Naive thymus-derived CD4-positive, alpha-beta T cell (primary cell): ENCODE measurements around the gene FRK. TPM values are rescaled to one million over a fixed set of nuclear protein-coding genes. Genes with fewer than 3 reads are reported as not detected.

Experiments used
- ATAC-seq: fragments of 150-1000 bp; cut with Tn5 transposase; 2 replicates; pipeline ENCODE4 v1.10.0; 2021; ENCODE audit warnings: mild to moderate bottlenecking, moderate library complexity
- CTCF ChIA-PET: fragments of 350-600 bp; sonication (Branson Sonifier 250); formaldehyde crosslinking; loops from one replicate; lab custom pipeline; 2021; ENCODE audit warnings: antibody characterized with exemption; lab: Charles Lee
- POLR2A ChIA-PET: fragments of 350-600 bp; sonication (Branson Sonifier 250); formaldehyde crosslinking; loops from one replicate; lab custom pipeline; 2021; ENCODE audit warnings: antibody characterized with exemption, inconsistent platforms; lab: Charles Lee
- DNase-seq, 9 donors: peaks; one replicate each; pipeline versions ENCODE4 v3.0.0 to v3.0.0-alpha.2; 2020 to 2022; ENCODE audit warnings: mixed read lengths in 1 of 9
- H3K27ac ChIP-seq: one replicate; pipeline ENCODE4 v1.7.0; 2013; ENCODE audit warnings: mild to moderate bottlenecking, low read depth, low read length, moderate library complexity
- H3K27me3 ChIP-seq, 2 donors: one replicate each; pipeline ENCODE4 v1.7.0; 2013; ENCODE audit warnings: low read length in 2 of 2, mild to moderate bottlenecking in 2 of 2, moderate library complexity in 2 of 2; ENCODE audit not compliant: control insufficient read depth in 2 of 2, insufficient read depth in 2 of 2
- H3K36me3 ChIP-seq, 3 experiments: 1 replicate in 2 of 3; 2 replicates in 1 of 3; pipeline ENCODE4 v1.7.0; 2013; ENCODE audit warnings: low read length in 3 of 3, mild to moderate bottlenecking in 3 of 3, moderate library complexity in 1 of 3; ENCODE audit not compliant: insufficient read depth in 3 of 3, control insufficient read depth in 2 of 3
- H3K4me1 ChIP-seq, 2 donors: one replicate each; pipeline ENCODE4 v1.7.0; 2013; ENCODE audit warnings: low read length in 2 of 2, mild to moderate bottlenecking in 2 of 2, moderate library complexity in 1 of 2; ENCODE audit not compliant: control insufficient read depth in 2 of 2, insufficient read depth in 2 of 2
- H3K4me3 ChIP-seq: 2 replicates; pipeline ENCODE4 v1.7.0; 2013; ENCODE audit warnings: mild to moderate bottlenecking, low read length
- H3K9me3 ChIP-seq, 3 experiments: 1 replicate in 2 of 3; 2 replicates in 1 of 3; pipeline ENCODE4 v1.7.0; 2013; ENCODE audit warnings: low read length in 3 of 3; ENCODE audit not compliant: control insufficient read depth in 2 of 3
- H3K27ac Mint-ChIP-seq, 9 donors: one replicate each; pipeline ENCODE4 v1.8.0; 2020 to 2022; ENCODE audit warnings: mixed read lengths in 9 of 9, mild to moderate bottlenecking in 8 of 9, moderate library complexity in 5 of 9, inconsistent platforms in 2 of 9
- H3K27me3 Mint-ChIP-seq, 5 donors: one replicate each; pipeline ENCODE4 v1.8.0; 2021 to 2022; ENCODE audit warnings: mixed read lengths in 5 of 5, mild to moderate bottlenecking in 1 of 5
- H3K36me3 Mint-ChIP-seq, 5 donors: one replicate each; pipeline ENCODE4 v1.8.0; 2020 to 2022; ENCODE audit warnings: mixed read lengths in 5 of 5, mild to moderate bottlenecking in 3 of 5, inconsistent platforms in 1 of 5
- H3K4me1 Mint-ChIP-seq, 7 donors: one replicate each; pipeline ENCODE4 v1.8.0; 2020 to 2022; ENCODE audit warnings: mixed read lengths in 7 of 7, mild to moderate bottlenecking in 3 of 7, inconsistent platforms in 1 of 7
- H3K4me3 Mint-ChIP-seq, 10 donors: one replicate each; pipeline ENCODE4 v1.8.0; 2020 to 2022; ENCODE audit warnings: mild to moderate bottlenecking in 10 of 10, mixed read lengths in 10 of 10, moderate library complexity in 6 of 10, inconsistent platforms in 2 of 10
- H3K9me3 Mint-ChIP-seq, 11 donors: one replicate each; pipeline ENCODE4 v1.8.0; 2020 to 2022; ENCODE audit warnings: mixed read lengths in 11 of 11, mild to moderate bottlenecking in 4 of 11, inconsistent platforms in 1 of 11, moderate library complexity in 1 of 11
- intact Hi-C, 2 donors: fragments of 100-400 bp; cut with micrococcal nuclease; formaldehyde crosslinking; loops; one replicate each; pipeline ENCODE4 v1.15.1; 2023
- polyA plus RNA-seq, 2 donors: library from polyadenylated mRNA; unstranded; fragments of 300-500 nt; fragmentation: Illumina TruSeq; gene quantifications; one replicate each; pipeline ENCODE4 v1.2.3, GENCODE V29; 2021
- total RNA-seq, 6 experiments: library from RNA in 5 of 6; stranded (reverse) in 5 of 6; gene quantifications; 1 replicate in 5 of 6; 2 replicates in 1 of 6; pipeline ENCODE4 v1.2.3 and lab custom pipeline; 2021 to 2026

Gene FRK
- total and polyA plus RNA-seq, 7 experiments from 2014 or later = 0.02 to 0.05 (median 0.04) TPM; not detected in 3

GRCh38 chr6:116083052-116083451 lies 22.4 kb upstream of the FRK start:
- H3K27ac Mint-ChIP-seq = no peak overlapping the region
- H3K27ac ChIP-seq = no peak overlapping the region
- peaks cover 0 to 1% (median 0%) of the 10 kb centered on the region in 11 donors for H3K9me3 Mint-ChIP-seq
- no peaks in the 10 kb centered on the region for H3K4me1 ChIP-seq
- POLR2A ChIA-PET = no interaction called here
- H3K4me3 ChIP-seq = no peak overlapping the region
- ATAC-seq = no peak
- no peaks in the 10 kb centered on the region for H3K4me1 Mint-ChIP-seq
- CTCF ChIA-PET = no interaction called here
- no peaks in the 10 kb centered on the region for H3K9me3 ChIP-seq
- no peaks in the 10 kb centered on the region for H3K36me3 Mint-ChIP-seq
- H3K36me3 ChIP-seq = no peaks in the 10 kb centered on the region
- no peak for DNase-seq
- H3K27me3 ChIP-seq = no peaks in the 10 kb centered on the region
- intact Hi-C loops = no loop called here
- no peak overlapping the region for H3K4me3 Mint-ChIP-seq
- peaks cover 10 to 36% (median 28%) of the 10 kb centered on the region in 5 donors for H3K27me3 Mint-ChIP-seq

DNA sequence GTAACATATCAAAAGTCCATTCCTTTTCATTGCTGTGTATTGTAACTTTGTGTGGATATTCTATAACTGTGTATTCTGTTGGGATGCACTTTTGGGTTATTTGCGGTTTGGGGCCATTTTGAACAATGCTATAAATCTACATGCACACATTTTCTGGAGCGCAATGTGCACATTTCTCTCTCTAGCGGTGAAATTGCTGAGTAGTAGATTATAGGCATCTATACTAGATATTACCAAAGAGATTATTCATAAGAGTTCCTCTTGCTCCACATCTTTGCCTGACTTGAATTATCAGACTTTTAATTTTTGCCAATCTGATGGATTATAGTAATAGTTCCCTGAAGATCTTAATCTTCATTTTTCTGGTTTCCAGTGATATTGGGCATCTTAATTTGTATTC lies 18.3 kb upstream of the FRK start:
- H3K4me1 Mint-ChIP-seq = no peaks in the 10 kb centered on the region
- no peak overlapping the region for H3K27ac Mint-ChIP-seq
- CTCF ChIA-PET = no interaction called here
- peaks cover 0 to 1% (median 0%) of the 10 kb centered on the region in 11 donors for H3K9me3 Mint-ChIP-seq
- POLR2A ChIA-PET = no interaction called here
- no peak overlapping the region for H3K4me3 Mint-ChIP-seq
- ATAC-seq = no peak
- Histone ChIP-seq H3K36me3 (no peaks in the 10 kb centered on the region), H3K4me3 (no peak overlapping the region), H3K9me3 (no peaks in the 10 kb centered on the region), H3K4me1 (no peaks in the 10 kb centered on the region), H3K27me3 (no peaks in the 10 kb centered on the region), H3K27ac (no peak overlapping the region)
- peaks cover 10 to 34% (median 27%) of the 10 kb centered on the region in 5 donors for H3K27me3 Mint-ChIP-seq
- no peak for DNase-seq
- intact Hi-C loops = no loop called here
- no peaks in the 10 kb centered on the region for H3K36me3 Mint-ChIP-seq

DNA sequence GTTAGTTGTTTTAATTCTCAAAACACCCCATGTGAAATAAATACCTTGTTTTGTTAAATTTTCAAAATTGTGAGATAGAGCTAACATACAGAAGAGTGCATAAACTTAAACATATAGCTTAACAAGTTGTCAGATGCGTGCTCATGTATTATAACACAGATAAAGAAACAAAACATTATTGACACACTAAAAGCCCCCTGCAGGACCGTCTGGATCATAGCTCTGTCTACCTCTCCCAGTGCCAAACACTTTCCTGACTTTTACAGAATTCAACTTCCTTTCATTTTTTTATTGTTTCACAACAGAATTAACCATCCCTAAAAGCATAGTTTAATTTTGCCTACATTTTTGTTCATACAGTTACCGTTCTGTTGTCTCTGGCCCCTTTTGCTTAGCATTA lies 17.8 kb upstream of the FRK start:
- ChIA-PET CTCF (no interaction called here), POLR2A (no interaction called here)
- peaks cover 10 to 34% (median 27%) of the 10 kb centered on the region in 5 donors for H3K27me3 Mint-ChIP-seq
- Histone ChIP-seq H3K27ac (no peak overlapping the region), H3K4me3 (no peak overlapping the region), H3K36me3 (no peaks in the 10 kb centered on the region), H3K9me3 (no peaks in the 10 kb centered on the region), H3K4me1 (no peaks in the 10 kb centered on the region), H3K27me3 (no peaks in the 10 kb centered on the region)
- no peaks in the 10 kb centered on the region for H3K36me3 Mint-ChIP-seq
- H3K4me1 Mint-ChIP-seq = no peaks in the 10 kb centered on the region
- H3K27ac Mint-ChIP-seq = no peak overlapping the region
- no peak for ATAC-seq
- H3K9me3 Mint-ChIP-seq = peaks cover 0 to 1% (median 0%) of the 10 kb centered on the region in 11 donors
- DNase-seq = no peak
- no peak overlapping the region for H3K4me3 Mint-ChIP-seq
- intact Hi-C loops = no loop called here

DNA sequence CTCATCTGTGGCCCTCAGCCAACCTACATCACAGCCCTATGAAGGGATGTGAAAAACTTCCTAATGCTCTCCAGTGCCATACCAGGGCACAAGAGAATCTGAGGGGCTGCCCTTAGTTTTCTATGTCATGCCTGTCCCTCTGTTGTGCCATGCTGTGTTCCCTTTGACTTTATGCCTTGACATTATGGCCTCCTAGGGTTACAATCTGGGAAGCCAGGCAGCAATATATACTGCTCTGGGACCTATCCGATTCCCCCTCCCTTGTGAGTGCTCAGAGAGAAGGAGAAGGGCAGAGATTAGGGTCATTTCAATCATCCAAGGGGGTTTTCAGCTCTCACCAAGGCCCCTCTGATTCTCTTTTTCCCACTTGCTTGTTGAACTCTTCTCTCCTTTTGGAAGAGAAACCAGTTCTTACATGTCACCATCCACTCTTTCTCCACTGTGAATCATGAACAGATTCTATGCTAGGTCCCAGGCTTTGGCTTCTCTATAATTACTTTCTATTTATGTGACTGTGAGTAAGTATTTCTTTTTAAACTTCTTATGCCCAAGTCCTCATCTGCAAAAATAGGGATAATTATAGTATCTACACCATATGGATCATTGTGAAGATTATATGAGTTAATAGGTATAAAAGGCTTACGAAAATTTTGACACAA lies 14.2 kb upstream of the FRK start:
- H3K36me3 Mint-ChIP-seq = no peaks in the 10 kb centered on the region
- ATAC-seq = no peak
- DNase-seq = no peak
- H3K36me3 ChIP-seq = no peaks in the 10 kb centered on the region
- CTCF ChIA-PET = no interaction called here
- intact Hi-C loops = no loop called here
- no peaks in the 10 kb centered on the region for H3K9me3 Mint-ChIP-seq
- H3K27me3 Mint-ChIP-seq = peaks cover 0 to 15% (median 9%) of the 10 kb centered on the region in 5 donors
- H3K27me3 ChIP-seq = no peaks in the 10 kb centered on the region
- no peaks in the 10 kb centered on the region for H3K4me1 Mint-ChIP-seq
- H3K4me3 ChIP-seq = no peak overlapping the region
- H3K27ac ChIP-seq = no peak overlapping the region
- no peaks in the 10 kb centered on the region for H3K4me1 ChIP-seq
- no peak overlapping the region for H3K27ac Mint-ChIP-seq
- POLR2A ChIA-PET = no interaction called here
- no peak overlapping the region for H3K4me3 Mint-ChIP-seq
- no peaks in the 10 kb centered on the region for H3K9me3 ChIP-seq

DNA sequence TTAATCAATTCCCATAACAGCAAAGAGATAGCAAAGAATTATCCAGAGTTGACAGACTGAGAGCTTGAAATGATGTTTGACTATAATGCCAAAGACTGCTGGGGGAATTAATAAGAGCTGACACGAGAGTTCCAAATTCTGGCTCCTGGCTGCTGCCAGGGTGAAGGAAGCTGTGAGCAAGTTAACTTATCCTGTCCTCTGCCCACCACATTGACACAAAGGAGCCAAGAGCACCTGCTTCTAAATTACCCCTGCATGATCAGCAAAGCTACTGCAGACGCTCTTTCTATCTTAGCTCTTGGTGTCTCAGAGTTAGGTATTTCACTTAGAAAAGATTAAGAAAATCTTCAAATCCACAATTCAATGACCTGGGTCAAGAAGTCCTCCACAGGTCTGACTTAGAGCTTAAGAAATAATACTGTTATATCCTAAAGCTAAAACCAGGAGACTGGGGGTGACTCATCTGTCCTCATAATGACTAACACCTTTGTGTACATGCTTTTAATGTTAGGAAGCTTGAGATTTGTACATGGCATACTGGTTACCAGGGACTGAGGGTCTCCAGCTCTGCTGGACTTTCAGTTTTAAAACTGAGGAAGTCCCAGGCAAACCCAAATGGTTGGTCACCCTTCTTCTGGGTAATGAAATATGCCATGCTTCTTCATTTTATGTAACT lies 13.2 kb upstream of the FRK start:
- Mint-ChIP-seq H3K9me3 (no peaks in the 10 kb centered on the region), H3K36me3 (no peaks in the 10 kb centered on the region), H3K27me3 (peaks cover 0 to 11% (median 5%) of the 10 kb centered on the region in 5 donors), H3K27ac (no peak overlapping the region), H3K4me1 (no peaks in the 10 kb centered on the region), H3K4me3 (no peak overlapping the region)
- CTCF ChIA-PET = no interaction called here
- ATAC-seq (no peak), DNase-seq (no peak)
- H3K9me3 ChIP-seq = no peaks in the 10 kb centered on the region
- POLR2A ChIA-PET = no interaction called here
- intact Hi-C loops = no loop called here
- H3K4me1 ChIP-seq = no peaks in the 10 kb centered on the region
- H3K27ac ChIP-seq = no peak overlapping the region
- H3K4me3 ChIP-seq = no peak overlapping the region
- H3K27me3 ChIP-seq = no peaks in the 10 kb centered on the region
- no peaks in the 10 kb centered on the region for H3K36me3 ChIP-seq

GRCh38 chr6:116072368-116072767 lies 11.7 kb upstream of the FRK start:
- intact Hi-C loops = no loop called here
- Mint-ChIP-seq H3K27me3 (peaks cover 0 to 7% (median 4%) of the 10 kb centered on the region in 5 donors), H3K36me3 (no peaks in the 10 kb centered on the region)

More at GRCh38 chr6:116072368-116072767, 11.7 kb upstream of the FRK start:
- H3K4me3 ChIP-seq = no peak overlapping the region
- H3K27ac Mint-ChIP-seq = no peak overlapping the region
- ChIA-PET POLR2A (no interaction called here), CTCF (no interaction called here)
- H3K4me1 ChIP-seq = no peaks in the 10 kb centered on the region
- H3K9me3 Mint-ChIP-seq = no peaks in the 10 kb centered on the region
- H3K36me3 ChIP-seq = no peaks in the 10 kb centered on the region
- no peaks in the 10 kb centered on the region for H3K9me3 ChIP-seq
- no peaks in the 10 kb centered on the region for H3K4me1 Mint-ChIP-seq
- ATAC-seq = no peak
- H3K27me3 ChIP-seq = no peaks in the 10 kb centered on the region
- H3K27ac ChIP-seq = no peak overlapping the region
- DNase-seq = no peak
- no peak overlapping the region for H3K4me3 Mint-ChIP-seq
